HEK293 (cell line): ENCODE results near the gene PCBP3.

Experiments used
- ZNF140 ChIP-seq: fragments of 450-650 bp; formaldehyde crosslinking; IDR thresholded peaks from 2 replicates; pipeline ENCODE4 v1.5.1; 2016; ENCODE audit warnings: missing biosample characterization, missing genetic modification characterization
- ZNF510 ChIP-seq: fragments of 450-650 bp; formaldehyde crosslinking; IDR thresholded peaks from 2 replicates; pipeline ENCODE4 v1.5.1; 2018; ENCODE audit warnings: mild to moderate bottlenecking, missing genetic modification characterization, missing biosample characterization; ENCODE audit not compliant: insufficient replicate concordance
- ZNF792 ChIP-seq: fragments of 450-650 bp; formaldehyde crosslinking; IDR thresholded peaks from 2 replicates; pipeline ENCODE4 v1.5.1; 2016; ENCODE audit warnings: missing biosample characterization, missing genetic modification characterization
- TF ChIP-seq, protein P1 (sequence below): fragments of 450-650 bp; formaldehyde crosslinking; IDR thresholded peaks from 2 replicates; pipeline ENCODE4 v1.5.1; 2016; ENCODE audit warnings: missing biosample characterization, missing genetic modification characterization
- TF ChIP-seq, protein P2 (sequence below): fragments of 450-650 bp; formaldehyde crosslinking; IDR thresholded peaks from 2 replicates; pipeline ENCODE4 v1.5.0; 2017; ENCODE audit warnings: missing biosample characterization, missing genetic modification characterization, borderline replicate concordance

DNA sequence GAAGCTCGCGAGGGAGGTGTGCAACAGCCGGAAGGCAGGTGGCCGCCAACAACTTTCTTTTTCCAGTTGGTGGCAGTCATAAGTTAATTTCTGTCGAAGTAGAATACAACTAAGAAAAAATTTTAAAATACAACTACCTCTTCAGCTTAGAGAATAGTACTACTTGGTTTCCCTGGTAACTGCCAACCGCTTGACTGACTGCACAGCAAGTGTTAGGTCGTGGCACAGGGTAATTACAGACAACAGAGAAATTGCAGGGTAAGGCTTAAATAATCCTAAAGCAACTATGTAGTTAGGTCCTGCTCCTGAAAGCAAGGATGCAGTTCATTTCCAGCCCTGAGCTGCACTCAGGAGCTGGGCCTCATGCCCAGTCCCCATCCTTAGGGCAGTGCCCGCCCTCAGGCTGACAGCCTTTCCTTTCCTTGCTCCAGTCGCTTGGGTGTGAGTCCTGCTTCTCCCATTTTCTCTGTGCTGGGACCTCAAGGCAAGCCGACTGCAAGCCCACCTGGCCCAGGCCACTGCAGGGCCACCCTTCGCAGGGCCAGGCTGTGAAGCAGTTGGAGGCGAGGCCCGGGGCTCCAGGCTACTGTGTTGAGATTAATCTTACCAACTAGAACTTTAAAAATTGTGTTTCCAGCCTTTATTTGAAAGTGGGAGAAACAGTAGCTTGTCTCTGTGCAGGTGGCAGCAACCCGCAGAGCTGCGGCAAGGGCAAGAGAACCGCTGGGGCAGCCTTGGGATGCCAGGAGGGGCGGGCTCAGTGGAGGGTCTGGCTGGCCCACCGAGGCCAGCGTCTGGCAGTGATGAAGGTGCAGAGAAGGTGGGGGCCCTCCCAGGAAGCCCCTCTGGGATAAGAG is 148.3 kb downstream of the PCBP3 start:
- no peak for TF ChIP-seq ZNF792 (tag by site-specific recombination)
- TF ChIP-seq, protein P1, sequence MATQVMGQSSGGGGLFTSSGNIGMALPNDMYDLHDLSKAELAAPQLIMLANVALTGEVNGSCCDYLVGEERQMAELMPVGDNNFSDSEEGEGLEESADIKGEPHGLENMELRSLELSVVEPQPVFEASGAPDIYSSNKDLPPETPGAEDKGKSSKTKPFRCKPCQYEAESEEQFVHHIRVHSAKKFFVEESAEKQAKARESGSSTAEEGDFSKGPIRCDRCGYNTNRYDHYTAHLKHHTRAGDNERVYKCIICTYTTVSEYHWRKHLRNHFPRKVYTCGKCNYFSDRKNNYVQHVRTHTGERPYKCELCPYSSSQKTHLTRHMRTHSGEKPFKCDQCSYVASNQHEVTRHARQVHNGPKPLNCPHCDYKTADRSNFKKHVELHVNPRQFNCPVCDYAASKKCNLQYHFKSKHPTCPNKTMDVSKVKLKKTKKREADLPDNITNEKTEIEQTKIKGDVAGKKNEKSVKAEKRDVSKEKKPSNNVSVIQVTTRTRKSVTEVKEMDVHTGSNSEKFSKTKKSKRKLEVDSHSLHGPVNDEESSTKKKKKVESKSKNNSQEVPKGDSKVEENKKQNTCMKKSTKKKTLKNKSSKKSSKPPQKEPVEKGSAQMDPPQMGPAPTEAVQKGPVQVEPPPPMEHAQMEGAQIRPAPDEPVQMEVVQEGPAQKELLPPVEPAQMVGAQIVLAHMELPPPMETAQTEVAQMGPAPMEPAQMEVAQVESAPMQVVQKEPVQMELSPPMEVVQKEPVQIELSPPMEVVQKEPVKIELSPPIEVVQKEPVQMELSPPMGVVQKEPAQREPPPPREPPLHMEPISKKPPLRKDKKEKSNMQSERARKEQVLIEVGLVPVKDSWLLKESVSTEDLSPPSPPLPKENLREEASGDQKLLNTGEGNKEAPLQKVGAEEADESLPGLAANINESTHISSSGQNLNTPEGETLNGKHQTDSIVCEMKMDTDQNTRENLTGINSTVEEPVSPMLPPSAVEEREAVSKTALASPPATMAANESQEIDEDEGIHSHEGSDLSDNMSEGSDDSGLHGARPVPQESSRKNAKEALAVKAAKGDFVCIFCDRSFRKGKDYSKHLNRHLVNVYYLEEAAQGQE: no peak
- TF ChIP-seq, protein P2, sequence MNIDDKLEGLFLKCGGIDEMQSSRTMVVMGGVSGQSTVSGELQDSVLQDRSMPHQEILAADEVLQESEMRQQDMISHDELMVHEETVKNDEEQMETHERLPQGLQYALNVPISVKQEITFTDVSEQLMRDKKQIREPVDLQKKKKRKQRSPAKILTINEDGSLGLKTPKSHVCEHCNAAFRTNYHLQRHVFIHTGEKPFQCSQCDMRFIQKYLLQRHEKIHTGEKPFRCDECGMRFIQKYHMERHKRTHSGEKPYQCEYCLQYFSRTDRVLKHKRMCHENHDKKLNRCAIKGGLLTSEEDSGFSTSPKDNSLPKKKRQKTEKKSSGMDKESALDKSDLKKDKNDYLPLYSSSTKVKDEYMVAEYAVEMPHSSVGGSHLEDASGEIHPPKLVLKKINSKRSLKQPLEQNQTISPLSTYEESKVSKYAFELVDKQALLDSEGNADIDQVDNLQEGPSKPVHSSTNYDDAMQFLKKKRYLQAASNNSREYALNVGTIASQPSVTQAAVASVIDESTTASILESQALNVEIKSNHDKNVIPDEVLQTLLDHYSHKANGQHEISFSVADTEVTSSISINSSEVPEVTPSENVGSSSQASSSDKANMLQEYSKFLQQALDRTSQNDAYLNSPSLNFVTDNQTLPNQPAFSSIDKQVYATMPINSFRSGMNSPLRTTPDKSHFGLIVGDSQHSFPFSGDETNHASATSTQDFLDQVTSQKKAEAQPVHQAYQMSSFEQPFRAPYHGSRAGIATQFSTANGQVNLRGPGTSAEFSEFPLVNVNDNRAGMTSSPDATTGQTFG (tag by site-specific recombination): no peak
- TF ChIP-seq ZNF140 (tag by site-specific recombination): no peak
- no peak for TF ChIP-seq ZNF510 (tag by site-specific recombination)
